ENCODE data around the gene GSTM3. TPM values are rescaled to one million over a fixed set of nuclear protein-coding genes. Genes with fewer than 3 reads are reported as not detected.
"Not testable (repeated sequence)": the region's sequence is repeated elsewhere in the genome, so short reads cannot be mapped to it uniquely, and the experiment has no call there.

The GSTM3 gene
- total RNA-seq, 1 experiment from 2014 or later: 67.9 TPM

DNA sequence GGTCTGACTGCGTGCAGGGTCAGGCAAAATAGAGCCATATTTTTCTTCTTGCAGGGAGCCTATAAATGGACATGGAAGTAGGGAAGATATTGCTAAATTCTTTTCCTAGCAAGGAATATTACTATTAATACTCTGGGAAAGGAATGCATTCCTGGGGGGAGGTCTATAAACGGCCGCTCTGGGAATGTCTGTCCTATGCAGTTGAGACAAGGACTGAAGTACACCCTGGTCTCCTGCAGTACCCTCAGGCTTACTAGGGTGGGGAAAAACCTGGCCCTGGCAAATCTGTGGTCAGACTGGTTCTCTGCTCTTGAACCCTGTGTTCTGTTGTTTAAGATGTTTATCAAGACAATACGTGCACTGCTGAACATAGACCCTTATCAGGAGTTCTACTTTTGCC, 31.9 kb downstream of the GSTM3 start:
- H3K27ac Mint-ChIP-seq (ENCODE audit: unreplicated experiment); BruUV-seq (replicated peaks); H3K9me3 Mint-ChIP-seq (ENCODE audit: low read depth, unreplicated experiment); CTCF ChIA-PET; H3K36me3 Mint-ChIP-seq (ENCODE audit: insufficient read depth, unreplicated experiment); H3K4me3 Mint-ChIP-seq (ENCODE audit: low read depth, unreplicated experiment); intact Hi-C loops (cut with micrococcal nuclease; ENCODE audit: unreplicated experiment); DNase-seq; H3K4me1 Mint-ChIP-seq (ENCODE audit: low read depth, unreplicated experiment): not testable (repeated sequence)
- H3K27me3 Mint-ChIP-seq (ENCODE audit: unreplicated experiment): peaks cover 19% of the 10 kb centered on the region

GRCh38 chr1:109705411-109705810, 35.4 kb downstream of the GSTM3 start:
- Mint-ChIP-seq H3K27me3 (ENCODE audit: unreplicated experiment) (peaks cover 13% of the 10 kb centered on the region), H3K4me1 (ENCODE audit: low read depth, unreplicated experiment) (peaks cover 20% of the 10 kb centered on the region), H3K27ac (ENCODE audit: unreplicated experiment) (no peak overlapping the region), H3K9me3 (ENCODE audit: low read depth, unreplicated experiment) (no peaks in the 10 kb centered on the region), H3K4me3 (ENCODE audit: low read depth, unreplicated experiment) (no peak overlapping the region), H3K36me3 (ENCODE audit: insufficient read depth, unreplicated experiment) (no peaks in the 10 kb centered on the region)
- intact Hi-C loops (cut with micrococcal nuclease; ENCODE audit: unreplicated experiment): no loop called here
- DNase-seq: no peak
- no peak for TF ChIP-seq CTCF (IDR thresholded peaks at IDR 0.05; ENCODE audit: unreplicated experiment)
- BruUV-seq (replicated peaks): no TSS peak
- CTCF ChIA-PET: no interaction called here

- Mint-ChIP-seq H3K4me1 (ENCODE audit: low read depth, unreplicated experiment) (peaks cover 20% of the 10 kb centered on the region), H3K27me3 (ENCODE audit: unreplicated experiment) (peaks cover 13% of the 10 kb centered on the region), H3K9me3 (ENCODE audit: low read depth, unreplicated experiment) (no peaks in the 10 kb centered on the region), H3K27ac (ENCODE audit: unreplicated experiment) (no peak overlapping the region), H3K4me3 (ENCODE audit: low read depth, unreplicated experiment) (no peak overlapping the region), H3K36me3 (ENCODE audit: insufficient read depth, unreplicated experiment) (no peaks in the 10 kb centered on the region)
- intact Hi-C loops (cut with micrococcal nuclease; ENCODE audit: unreplicated experiment): loop anchor here (5.0 kb wide), 2 partner anchors 62 to 157 kb away; partner anchors contain the start of gene GNAI3
- CTCF ChIA-PET: interaction anchor here (0.7 to 1.7 kb wide), 2 partner anchors 60 to 64 kb away, joined by 3 to 18 read pairs; no protein-coding TSS in a partner anchor
- BruUV-seq (replicated peaks): no TSS peak
- TF ChIP-seq CTCF (IDR thresholded peaks at IDR 0.05; ENCODE audit: unreplicated experiment): no peak
- no peak for DNase-seq
These were observed 36.7 kb downstream of the GSTM3 start for GRCh38 chr1:109704173-109704572.

DNA sequence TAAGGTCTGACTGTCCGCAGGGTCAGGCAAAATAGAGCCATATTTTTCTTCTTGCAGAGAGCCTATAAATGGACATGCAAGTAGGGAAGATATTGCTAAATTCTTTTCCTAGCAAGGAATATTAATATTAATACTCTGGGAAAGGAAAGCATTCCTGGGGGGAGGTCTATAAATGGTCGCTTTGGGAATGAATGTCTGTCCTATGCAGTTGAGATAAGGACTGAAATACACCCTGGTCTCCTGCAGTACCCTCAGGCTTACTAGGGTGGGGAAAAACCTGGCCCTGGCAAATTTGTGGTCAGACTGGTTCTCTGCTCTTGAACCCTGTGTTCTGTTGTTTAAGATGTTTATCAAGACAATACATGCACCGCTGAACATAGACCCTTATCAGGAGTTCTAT, 37.9 kb downstream of the GSTM3 start:
- not testable (repeated sequence) for H3K9me3 Mint-ChIP-seq (ENCODE audit: low read depth, unreplicated experiment); DNase-seq; H3K27ac Mint-ChIP-seq (ENCODE audit: unreplicated experiment); H3K4me3 Mint-ChIP-seq (ENCODE audit: low read depth, unreplicated experiment); BruUV-seq (replicated peaks); H3K36me3 Mint-ChIP-seq (ENCODE audit: insufficient read depth, unreplicated experiment)
- CTCF ChIA-PET: interaction anchor here (1.7 kb wide), 1 partner anchor 63 kb away, joined by 18 read pairs; no protein-coding TSS in a partner anchor
- intact Hi-C loops (cut with micrococcal nuclease; ENCODE audit: unreplicated experiment): loop anchor here (5.0 kb wide), 2 partner anchors 61 to 156 kb away; partner anchors contain the start of gene GNAI3
- peaks cover 20% of the 10 kb centered on the region for H3K4me1 Mint-ChIP-seq (ENCODE audit: low read depth, unreplicated experiment)
- H3K27me3 Mint-ChIP-seq (ENCODE audit: unreplicated experiment): peaks cover 13% of the 10 kb centered on the region

DNA sequence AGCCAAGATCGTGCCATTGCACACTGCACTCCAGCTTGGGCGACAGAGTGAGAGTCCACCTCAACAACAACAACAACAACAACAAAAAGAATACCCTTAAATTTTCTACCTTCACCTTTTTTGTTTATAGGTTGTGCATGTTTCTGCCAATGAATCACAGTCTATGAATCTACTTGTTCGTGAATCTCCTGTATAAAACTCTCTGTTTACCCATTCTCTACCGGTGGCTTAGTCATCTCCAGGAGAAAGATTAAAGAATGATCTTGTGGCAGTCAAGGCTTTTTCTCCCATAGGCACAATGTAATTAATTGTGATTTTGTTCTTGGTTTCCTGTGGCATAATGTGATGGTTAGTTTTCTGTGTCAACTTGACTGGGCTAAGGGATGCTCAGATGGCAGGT, 43.0 kb downstream of the GSTM3 start:
- not testable (repeated sequence) for BruUV-seq (replicated peaks)

GRCh38 chr1:109697066-109697465, 43.8 kb downstream of the GSTM3 start:
- no peak for TF ChIP-seq CTCF (IDR thresholded peaks at IDR 0.05; ENCODE audit: unreplicated experiment)
- CTCF ChIA-PET: no interaction called here
- Mint-ChIP-seq H3K27ac (ENCODE audit: unreplicated experiment) (no peak overlapping the region), H3K9me3 (ENCODE audit: low read depth, unreplicated experiment) (no peaks in the 10 kb centered on the region), H3K4me3 (ENCODE audit: low read depth, unreplicated experiment) (no peak overlapping the region), H3K36me3 (ENCODE audit: insufficient read depth, unreplicated experiment) (no peaks in the 10 kb centered on the region), H3K27me3 (ENCODE audit: unreplicated experiment) (no peaks in the 10 kb centered on the region), H3K4me1 (ENCODE audit: low read depth, unreplicated experiment) (no peaks in the 10 kb centered on the region)
- no peak for DNase-seq
- BruUV-seq (replicated peaks): no TSS peak
- intact Hi-C loops (cut with micrococcal nuclease; ENCODE audit: unreplicated experiment): no loop called here

More for the DNA sequence above, 43.0 kb downstream of the GSTM3 start:
- H3K4me3 Mint-ChIP-seq (ENCODE audit: low read depth, unreplicated experiment); CTCF ChIA-PET; H3K4me1 Mint-ChIP-seq (ENCODE audit: low read depth, unreplicated experiment); H3K36me3 Mint-ChIP-seq (ENCODE audit: insufficient read depth, unreplicated experiment); H3K9me3 Mint-ChIP-seq (ENCODE audit: low read depth, unreplicated experiment); H3K27ac Mint-ChIP-seq (ENCODE audit: unreplicated experiment); DNase-seq; H3K27me3 Mint-ChIP-seq (ENCODE audit: unreplicated experiment); intact Hi-C loops (cut with micrococcal nuclease; ENCODE audit: unreplicated experiment): not testable (repeated sequence)

DNA sequence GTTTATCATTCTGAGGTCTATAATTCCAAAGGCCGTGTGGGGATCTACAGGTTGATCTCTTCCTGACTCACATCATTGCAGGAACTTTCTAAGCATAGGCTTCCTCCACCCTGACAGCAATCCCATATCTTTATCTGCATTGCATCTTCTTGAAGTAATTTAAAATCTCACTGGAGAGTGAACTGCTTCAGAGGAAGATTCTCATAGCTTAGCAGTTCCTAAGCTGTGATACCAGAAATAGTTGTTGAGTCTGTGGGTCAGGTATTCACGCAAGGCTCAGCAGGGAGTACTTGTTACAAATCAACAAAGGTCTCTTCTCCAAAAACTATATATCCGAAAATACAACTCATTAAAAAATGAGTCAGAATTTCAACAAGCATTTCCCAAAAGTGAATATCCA, 45.7 kb downstream of the GSTM3 start:
- CTCF ChIA-PET; H3K4me1 Mint-ChIP-seq (ENCODE audit: low read depth, unreplicated experiment); DNase-seq; BruUV-seq (replicated peaks); H3K27ac Mint-ChIP-seq (ENCODE audit: unreplicated experiment); intact Hi-C loops (cut with micrococcal nuclease; ENCODE audit: unreplicated experiment); H3K9me3 Mint-ChIP-seq (ENCODE audit: low read depth, unreplicated experiment); H3K36me3 Mint-ChIP-seq (ENCODE audit: insufficient read depth, unreplicated experiment); H3K27me3 Mint-ChIP-seq (ENCODE audit: unreplicated experiment); H3K4me3 Mint-ChIP-seq (ENCODE audit: low read depth, unreplicated experiment): not testable (repeated sequence)

DNA sequence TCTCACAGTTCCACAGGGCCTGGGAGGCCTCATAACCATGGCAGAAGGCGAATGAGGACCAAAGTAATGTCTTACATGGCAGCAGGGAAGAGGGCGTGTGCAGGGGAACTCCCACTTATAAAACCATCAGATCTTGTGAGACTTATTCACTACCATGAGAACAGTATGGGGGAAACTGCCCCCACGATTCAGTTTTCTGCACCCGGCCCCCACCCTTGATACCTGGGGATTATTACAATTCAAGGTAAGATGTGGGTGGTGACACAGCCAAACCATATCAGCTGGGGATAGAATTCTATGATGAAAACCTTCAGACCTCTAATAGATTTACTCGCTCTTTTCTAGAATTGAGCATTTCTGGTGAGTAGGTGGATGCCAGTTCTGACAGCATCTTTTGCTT, 46.4 kb downstream of the GSTM3 start:
- intact Hi-C loops (cut with micrococcal nuclease; ENCODE audit: unreplicated experiment); BruUV-seq (replicated peaks); DNase-seq; H3K27me3 Mint-ChIP-seq (ENCODE audit: unreplicated experiment); H3K36me3 Mint-ChIP-seq (ENCODE audit: insufficient read depth, unreplicated experiment); H3K9me3 Mint-ChIP-seq (ENCODE audit: low read depth, unreplicated experiment); H3K4me1 Mint-ChIP-seq (ENCODE audit: low read depth, unreplicated experiment); H3K4me3 Mint-ChIP-seq (ENCODE audit: low read depth, unreplicated experiment); H3K27ac Mint-ChIP-seq (ENCODE audit: unreplicated experiment); CTCF ChIA-PET: not testable (repeated sequence)

Data from Calu3 (cell line).